HepG2 (cell line): ENCODE measurements around the gene RACGAP1. TPM values are rescaled to one million over a fixed set of nuclear protein-coding genes. Genes with fewer than 3 reads are reported as not detected.

Experiments
- DR1 ChIP-seq: sonication (generic); formaldehyde crosslinking; IDR thresholded peaks from 2 replicates; pipeline ENCODE4 v1.8.0; 2021; ENCODE audit warnings: mild to moderate bottlenecking, missing genetic modification reagents, inconsistent platforms
- HNRNPH1 ChIP-seq: fragments of 200-400 bp; formaldehyde crosslinking; optimal IDR thresholded peaks from 2 replicates; pipeline ENCODE3; 2017; ENCODE audit warnings: mild to moderate bottlenecking, low read depth, low read length
- PCBP1 ChIP-seq: fragments of 200-400 bp; formaldehyde crosslinking; IDR thresholded peaks from 2 replicates; pipeline ENCODE4 v1.6.1; 2017; ENCODE audit warnings: mild to moderate bottlenecking, low read depth, low read length, borderline replicate concordance
- PLRG1 ChIP-seq: fragments of 450-650 bp; conservative IDR thresholded peaks from 2 replicates; pipeline ENCODE4 v1.6.1; 2016
- POLR2G ChIP-seq: fragments of 200-400 bp; formaldehyde crosslinking; IDR thresholded peaks from 2 replicates; pipeline ENCODE4 v1.6.1; 2018; ENCODE audit warnings: mild to moderate bottlenecking, low read depth, low read length, moderate library complexity
- RBFOX2 ChIP-seq: fragments of 200-400 bp; formaldehyde crosslinking; IDR thresholded peaks from 2 replicates; pipeline ENCODE4 v1.6.1; 2017; ENCODE audit warnings: low read depth, mild to moderate bottlenecking, low read length
- SNRNP70 ChIP-seq: fragments of 200-400 bp; formaldehyde crosslinking; IDR thresholded peaks from 2 replicates; pipeline ENCODE4 v1.6.1; 2017; ENCODE audit warnings: mild to moderate bottlenecking, low read depth, low read length, moderate library complexity
- SOX6 ChIP-seq, 2 experiments: fragments of 450-650 bp in 1 of 2; sonication (generic) in 1 of 2; formaldehyde crosslinking in 1 of 2; IDR thresholded peaks; 2 replicates each; pipeline versions ENCODE4 v1.4.0 to v1.6.1; 2017 to 2020; ENCODE audit warnings: antibody characterized with exemption in 1 of 2, mild to moderate bottlenecking in 1 of 2, missing genetic modification reagents in 1 of 2
- TRIM24 ChIP-seq: sonication (generic); formaldehyde crosslinking; IDR thresholded peaks from 2 replicates; pipeline ENCODE4 v1.8.0; 2022; ENCODE audit warnings: mild to moderate bottlenecking, missing genetic modification reagents
- ZNF33B ChIP-seq: sonication (generic); formaldehyde crosslinking; IDR thresholded peaks from 2 replicates; pipeline ENCODE4 v1.5.1; 2020; ENCODE audit warnings: mild to moderate bottlenecking, missing genetic modification reagents
- ZSCAN22 ChIP-seq: sonication (generic); formaldehyde crosslinking; IDR thresholded peaks from 2 replicates; pipeline ENCODE4 v1.4.0; 2020; ENCODE audit warnings: mild to moderate bottlenecking, missing genetic modification reagents
- polyA plus RNA-seq, 8 experiments: library from polyadenylated mRNA; depleted of rRNA in 3 of 8; stranded (reverse) in 7 of 8; unstranded in 1 of 8; fragments of >200 nt; fragmentation: Illumina TruSeq in 4 of 8; extraction: Trizol in 4 of 8; gene quantifications; 2 replicates each; pipeline versions ENCODE4 v1.2.1 to v1.2.3, GENCODE V29; 2011 to 2016; ENCODE audit warnings: low read depth in 4 of 8, missing spikeins in 1 of 8, mixed read lengths in 1 of 8; ENCODE audit not compliant: insufficient read depth in 1 of 8
- total RNA-seq, 5 experiments: library from RNA; depleted of rRNA; stranded (reverse); fragments of >200 nt; fragmentation: Illumina TruSeq; extraction: Trizol; gene quantifications; 2 replicates each; pipeline ENCODE4 v1.2.3, GENCODE V29; 2016; ENCODE audit warnings: low read depth in 1 of 5
- TF ChIP-seq, protein P1 (sequence below): IDR thresholded peaks from 2 replicates; pipeline ENCODE4 v1.6.1; 2012; ENCODE audit warnings: low read depth, low read length, improper control_type of control experiment
- TF ChIP-seq, protein P2 (sequence below): sonication (generic); formaldehyde crosslinking; IDR thresholded peaks from 2 replicates; pipeline ENCODE4 v1.5.1; 2020; ENCODE audit warnings: mild to moderate bottlenecking, missing genetic modification reagents

The RACGAP1 gene
- total and polyA plus RNA-seq, 2 of the 13 experiments (the other 11 are each of a cell fraction or from before 2014, with no cell fraction given) = 16.7 to 57.9 TPM

DNA sequence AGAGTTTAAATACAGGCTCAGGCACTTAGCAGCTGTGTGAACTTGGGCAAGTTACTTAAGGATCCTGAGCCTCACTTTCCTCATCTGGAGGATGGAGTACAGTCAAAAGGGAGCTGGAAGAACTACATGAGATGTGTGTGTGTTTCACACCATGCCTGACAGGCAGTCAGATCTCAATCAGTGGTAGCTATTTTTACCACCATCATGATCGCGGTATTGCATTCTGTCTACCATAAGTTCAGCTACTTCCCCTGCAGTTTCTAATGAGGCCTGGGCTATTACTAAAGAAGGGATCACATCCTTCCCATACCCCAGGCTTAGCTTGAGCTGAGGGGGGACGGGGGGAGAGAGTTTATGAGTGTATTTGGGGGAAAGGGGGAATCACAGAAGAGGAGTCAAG, 45.5 kb downstream of the RACGAP1 start (continued):
- TF ChIP-seq, protein P1, sequence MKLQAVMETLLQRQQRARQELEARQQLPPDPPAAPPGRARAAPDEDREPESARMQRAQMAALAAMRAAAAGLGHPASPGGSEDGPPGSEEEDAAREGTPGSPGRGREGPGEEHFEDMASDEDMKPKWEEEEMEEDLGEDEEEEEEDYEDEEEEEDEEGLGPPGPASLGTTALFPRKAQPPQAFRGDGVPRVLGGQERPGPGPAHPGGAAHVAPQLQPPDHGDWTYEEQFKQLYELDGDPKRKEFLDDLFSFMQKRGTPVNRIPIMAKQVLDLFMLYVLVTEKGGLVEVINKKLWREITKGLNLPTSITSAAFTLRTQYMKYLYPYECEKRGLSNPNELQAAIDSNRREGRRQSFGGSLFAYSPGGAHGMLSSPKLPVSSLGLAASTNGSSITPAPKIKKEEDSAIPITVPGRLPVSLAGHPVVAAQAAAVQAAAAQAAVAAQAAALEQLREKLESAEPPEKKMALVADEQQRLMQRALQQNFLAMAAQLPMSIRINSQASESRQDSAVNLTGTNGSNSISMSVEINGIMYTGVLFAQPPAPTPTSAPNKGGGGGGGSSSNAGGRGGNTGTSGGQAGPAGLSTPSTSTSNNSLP = no peak
- TF ChIP-seq, protein P2, sequence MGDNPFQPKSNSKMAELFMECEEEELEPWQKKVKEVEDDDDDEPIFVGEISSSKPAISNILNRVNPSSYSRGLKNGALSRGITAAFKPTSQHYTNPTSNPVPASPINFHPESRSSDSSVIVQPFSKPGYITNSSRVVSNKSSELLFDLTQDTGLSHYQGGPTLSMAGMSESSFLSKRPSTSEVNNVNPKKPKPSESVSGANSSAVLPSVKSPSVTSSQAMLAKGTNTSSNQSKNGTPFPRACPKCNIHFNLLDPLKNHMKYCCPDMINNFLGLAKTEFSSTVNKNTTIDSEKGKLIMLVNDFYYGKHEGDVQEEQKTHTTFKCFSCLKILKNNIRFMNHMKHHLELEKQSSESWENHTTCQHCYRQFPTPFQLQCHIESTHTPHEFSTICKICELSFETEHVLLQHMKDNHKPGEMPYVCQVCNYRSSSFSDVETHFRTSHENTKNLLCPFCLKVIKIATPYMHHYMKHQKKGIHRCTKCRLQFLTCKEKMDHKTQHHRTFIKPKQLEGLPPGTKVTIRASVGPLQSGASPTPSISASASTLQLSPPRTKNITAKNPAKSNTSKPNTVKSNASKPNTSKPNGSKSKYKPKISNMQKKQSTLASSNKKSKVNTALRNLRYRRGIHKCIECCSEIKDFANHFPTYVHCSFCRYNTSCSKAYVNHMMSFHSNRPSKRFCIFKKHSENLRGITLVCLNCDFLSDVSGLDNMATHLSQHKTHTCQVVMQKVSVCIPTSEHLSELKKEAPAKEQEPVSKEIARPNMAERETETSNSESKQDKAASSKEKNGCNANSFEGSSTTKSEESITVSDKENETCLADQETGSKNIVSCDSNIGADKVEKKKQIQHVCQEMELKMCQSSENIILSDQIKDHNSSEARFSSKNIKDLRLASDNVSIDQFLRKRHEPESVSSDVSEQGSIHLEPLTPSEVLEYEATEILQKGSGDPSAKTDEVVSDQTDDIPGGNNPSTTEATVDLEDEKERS (CRISPR knock-in tag) = no peak
- TF ChIP-seq ZNF33B (CRISPR knock-in tag) = no peak
- TF ChIP-seq HNRNPH1 = no peak
- TF ChIP-seq DR1 = no peak
- no peak for TF ChIP-seq SNRNP70
- no peak for TF ChIP-seq PCBP1
- no peak for TF ChIP-seq ZSCAN22 (CRISPR knock-in tag)
- TF ChIP-seq RBFOX2 = no peak
- TF ChIP-seq POLR2G = no peak
- TF ChIP-seq SOX6 (IDR thresholded peaks at IDR 0.05) = no peak
- TF ChIP-seq SOX6 (CRISPR knock-in tag; IDR thresholded peaks at IDR 0.05) = no peak
- TF ChIP-seq PLRG1 = no peak
- TF ChIP-seq TRIM24 (CRISPR knock-in tag) = no peak
